ENCODE data around the gene DNAI4. TPM values are rescaled to one million over a fixed set of nuclear protein-coding genes. Genes with fewer than 3 reads are reported as not detected.

The DNAI4 gene
- total and polyA plus RNA-seq, 2 of the 8 experiments (the other 6 are each of a cell fraction or from before 2014, with no cell fraction given): 0.32 to 2.1 TPM

DNA sequence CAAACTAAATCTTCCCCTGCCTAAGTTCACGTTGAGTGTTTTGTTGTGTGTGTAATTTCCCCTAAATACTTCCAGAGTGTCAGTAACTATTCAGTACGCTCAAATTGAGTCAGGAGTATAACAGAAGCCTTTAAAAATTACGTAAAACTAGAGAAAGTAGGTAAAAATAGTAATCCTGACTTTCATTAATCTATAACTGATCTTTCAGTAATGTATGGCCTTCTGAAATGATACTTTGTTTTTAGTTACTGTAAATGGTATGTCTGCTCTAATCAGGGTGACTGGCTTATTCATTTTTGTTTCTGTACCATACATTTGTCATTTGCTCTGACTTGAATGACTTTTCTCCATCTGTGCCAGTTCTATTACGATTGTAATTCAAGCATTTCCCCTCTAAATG is 29.6 kb upstream of the DNAI4 start:
- FAIRE-seq (no peak), DNase-seq (ENCODE audit: low read depth in 1 of 2, low spot score in 2 of 2) (no peak)
- H2BK15ac ChIP-seq (ENCODE audit: low read length): no peak overlapping the region
- no peak for TF ChIP-seq SAP30 (IDR thresholded peaks at IDR 0.05; ENCODE audit: insufficient read depth, insufficient replicate concordance, low read length)
- no peak for TF ChIP-seq BRCA1 (IDR thresholded peaks at IDR 0.05; ENCODE audit: low read depth, low read length)
- TF ChIP-seq TAF7 (optimal IDR thresholded peaks at IDR 0.05; ENCODE audit: borderline replicate concordance, low read depth, low read length): no peak
- TF ChIP-seq CTBP2 (IDR thresholded peaks at IDR 0.05; ENCODE audit: borderline replicate concordance, insufficient read depth, insufficient read length, low read length): no peak
- no peak for TF ChIP-seq CBX5 (IDR thresholded peaks at IDR 0.05; ENCODE audit: low read depth, low read length)
- no peak for TF ChIP-seq JUND (IDR thresholded peaks at IDR 0.05; ENCODE audit: low read length)
- TF ChIP-seq TCF12 (IDR thresholded peaks at IDR 0.05; ENCODE audit: low read depth, low read length): no peak
- TF ChIP-seq ASH2L (IDR thresholded peaks at IDR 0.05; ENCODE audit: low read length): no peak
- TF ChIP-seq SP2 (IDR thresholded peaks at IDR 0.05; ENCODE audit: low read length): no peak
- TF ChIP-seq KDM4A (IDR thresholded peaks at IDR 0.05; ENCODE audit: low read depth, low read length, severe bottlenecking): no peak
- TF ChIP-seq MAFK (IDR thresholded peaks at IDR 0.05; ENCODE audit: low read depth, low read length): no peak
- H2BK5ac ChIP-seq (ENCODE audit: low read depth, low read length): no peak overlapping the region
- no peak overlapping the region for H3K9ac ChIP-seq (replicated peaks in 1 of 4; ENCODE audit: extremely low read depth in 1 of 4, low read depth in 3 of 4, low read length in 3 of 4)
- WGBS, 2 experiments (ENCODE audit: extremely low coverage in 1 of 2, insufficient coverage in 1 of 2, insufficient read length in 1 of 2, insufficient replicate concordance in 2 of 2, low coverage in 1 of 2, low lambda C conversion rate in 2 of 2, missing lambda C conversion rate in 1 of 2): 93% methylated on average over 4 of the region's 4 CpGs; no CpG with 5 or more reads in 1 of the 2 experiments
- H3K27me3 ChIP-seq (replicated peaks in 1 of 4; ENCODE audit: control insufficient read depth in 3 of 4, extremely low read depth in 1 of 4, insufficient read depth in 3 of 4, low read length in 3 of 4): no peaks in the 10 kb centered on the region
- peaks cover 0 to 2% of the 10 kb centered on the region in 2 experiments; a peak in 1 of 4 replicates for H3K79me2 ChIP-seq (ENCODE audit: control insufficient read depth in 1 of 2, insufficient read depth in 2 of 2, low read length in 2 of 2)
- no peak overlapping the region for H2BK120ac ChIP-seq (replicated peaks; ENCODE audit: low read depth, low read length)
- no peak overlapping the region for H3K18ac ChIP-seq (ENCODE audit: extremely low read depth, low read length)
- H3K79me1 ChIP-seq (ENCODE audit: low read depth, low read length): no peaks in the 10 kb centered on the region; the same call in 1 of the 2 replicates
- H4K20me1 ChIP-seq (replicated peaks in 1 of 2; ENCODE audit: control insufficient read depth in 1 of 2, insufficient read depth in 2 of 2, low read length in 2 of 2): peaks cover 3 to 10% of the 10 kb centered on the region in 2 experiments
- no peak overlapping the region for H4K5ac ChIP-seq (ENCODE audit: insufficient read length, low read depth, low read length)
- no peak overlapping the region for H2AFZ ChIP-seq (ENCODE audit: low read length)
- H3K14ac ChIP-seq (ENCODE audit: insufficient read length): no peak overlapping the region
- no peaks in the 10 kb centered on the region for H3K23me2 ChIP-seq (ENCODE audit: low read depth, low read length)
- no peak overlapping the region for H4K8ac ChIP-seq (ENCODE audit: extremely low read depth, insufficient read depth, low read length)
- POLR2A ChIA-PET (ENCODE audit: partially characterized antibody): no interaction called here
- H3K9me3 ChIP-seq (ENCODE audit: insufficient read depth in 2 of 2, low read depth in 1 of 2, low read length in 1 of 2): no peaks in the 10 kb centered on the region
- H2AK5ac ChIP-seq (ENCODE audit: low read depth, low read length): no peak overlapping the region
- H3K4me2 ChIP-seq (ENCODE audit: insufficient read depth in 1 of 2, low read depth in 2 of 2, low read length in 2 of 2): no peak overlapping the region
- no peak overlapping the region for H3K56ac ChIP-seq (replicated peaks; ENCODE audit: insufficient read length, low read depth, low read length)
- H3K36me3 ChIP-seq (ENCODE audit: control insufficient read depth in 2 of 4, insufficient read depth in 4 of 4, low read length in 3 of 4): peaks cover 0 to 25% (median 7%) of the 10 kb centered on the region in 4 experiments; a peak in 5 of 8 replicates
- H2BK20ac ChIP-seq (ENCODE audit: low read length): no peak overlapping the region
- no peak overlapping the region for H2BK12ac ChIP-seq (ENCODE audit: low read depth, low read length)
- no peak overlapping the region for H3K4ac ChIP-seq (replicated peaks; ENCODE audit: insufficient read length, low read depth, low read length)
- no peak overlapping the region for H3K4me3 ChIP-seq (ENCODE audit: extremely low read depth in 1 of 4, insufficient read depth in 2 of 4, low read depth in 3 of 4, low read length in 4 of 4)
- H3K23ac ChIP-seq (ENCODE audit: insufficient read length): no peak overlapping the region
- no peak overlapping the region for H4K91ac ChIP-seq (replicated peaks; ENCODE audit: insufficient read length, low read length)
- no peaks in the 10 kb centered on the region for H3K4me1 ChIP-seq (replicated peaks in 1 of 4; ENCODE audit: control insufficient read depth in 3 of 4, insufficient read depth in 4 of 4, low read length in 3 of 4)
- H3K27ac ChIP-seq (ENCODE audit: low read depth, low read length): no peak overlapping the region
- CTCF ChIA-PET (ENCODE audit: partially characterized antibody): no interaction called here

Measured in H1 (cell line).